SH-SY5Y (cell line): Measurements from ENCODE around the gene PARM1.

Source experiments
- GATA2 ChIP-seq: IDR thresholded peaks from 2 replicates; pipeline ENCODE4 v1.6.1; 2011; ENCODE audit warnings: mild to moderate bottlenecking, low read depth, low read length
- GATA3 ChIP-seq: IDR thresholded peaks from 2 replicates; pipeline ENCODE4 v1.6.1; 2011; ENCODE audit warnings: low read depth, mild to moderate bottlenecking, low read length, moderate library complexity

DNA sequence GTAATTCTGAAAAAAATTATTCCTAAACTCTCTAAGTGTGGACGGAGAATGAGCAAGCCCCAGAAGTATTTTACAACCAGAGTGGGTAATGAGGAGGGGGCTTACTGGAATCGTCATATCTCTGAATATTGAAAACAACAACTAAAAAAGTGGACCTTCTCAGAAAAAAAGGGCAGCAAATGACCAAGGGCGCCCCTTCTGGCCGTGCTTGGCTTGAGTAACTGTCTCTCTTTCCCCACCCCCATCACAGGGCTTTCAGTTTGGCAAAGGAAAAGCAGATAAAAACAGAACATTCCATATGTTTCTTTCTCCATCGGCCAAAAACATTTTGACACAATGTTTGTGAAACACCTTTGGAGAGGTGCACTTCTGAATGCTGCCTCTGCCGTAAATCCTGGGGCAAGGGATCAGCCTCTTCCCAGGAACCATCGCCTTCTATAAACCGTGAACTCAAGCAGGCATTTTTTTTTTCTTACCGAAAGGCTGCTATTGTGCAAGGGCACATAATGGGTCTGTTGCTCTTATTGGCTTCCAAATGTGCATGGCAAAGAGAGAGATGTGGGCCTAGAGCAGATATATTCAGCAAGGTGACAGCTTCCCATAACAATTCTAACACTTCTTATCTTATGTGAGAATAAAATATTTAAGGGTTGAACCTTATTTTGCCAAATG, 115.4 kb downstream of the PARM1 start:
- TF ChIP-seq GATA2: no peak
- TF ChIP-seq GATA3: no peak
